HCT116 (cell line): Measurements from ENCODE around the gene NTSR2. TPM values are rescaled to one million over a fixed set of nuclear protein-coding genes. Genes with fewer than 3 reads are reported as not detected.

ENCODE experiments used
- ATAC-seq: fragments of 200-7000 bp; cut with Tn5 transposase; 2 replicates; pipeline ENCODE4 v1.9.1; 2020; ENCODE audit warnings: mild to moderate bottlenecking, moderate library complexity
- BruUV-seq: library from RNA; stranded (reverse); fragments of 400-500 nt; replicated peaks from 2 replicates; lab custom pipeline; 2021; lab: Mats Ljungman, UMichigan
- CTCF ChIA-PET: fragments of 300-600 bp; sonication (Branson Sonifier 250); formaldehyde crosslinking; loops from one replicate; lab custom pipeline; 2021; ENCODE audit warnings: antibody characterized with exemption; lab: Charles Lee
- POLR2A ChIA-PET: fragments of 300-600, 350-600 bp; sonication (Branson Sonifier 250); formaldehyde crosslinking; loops from one replicate; lab custom pipeline; 2021; ENCODE audit warnings: antibody characterized with exemption; lab: Charles Lee
- RAD21 ChIA-PET, 2 experiments: fragments of 300-600 bp; sonication (Branson Sonifier 250); formaldehyde crosslinking; loops; one replicate each; lab custom pipeline; 2023; ENCODE audit warnings: low total read pairs in 2 of 2; ENCODE audit not compliant: uncharacterized antibody in 2 of 2, unreplicated experiment in 2 of 2, low non-redundant PET in 1 of 2; lab: Charles Lee
- DNase-seq: peaks from one replicate; pipeline ENCODE4 v3.0.0-alpha.2; 2010; ENCODE audit warnings: low read depth, low spot score
- H2AFZ ChIP-seq: fragments of 200-600 bp; shearing (Covaris generic), sonication (generic); 2 replicates; pipeline ENCODE4 v1.6.1; 2017; ENCODE audit warnings: low read depth, mixed run types, mixed read lengths, antibody characterized with exemption, low read length; ENCODE audit not compliant: poor library complexity, severe bottlenecking
- H3K27ac ChIP-seq: 2 replicates; pipeline ENCODE4 v1.5.1; 2012; ENCODE audit warnings: low read depth, low read length
- H3K27me3 ChIP-seq: fragments of 200-600 bp; sonication (generic); 2 replicates; pipeline ENCODE4 v1.6.1; 2016; ENCODE audit warnings: mixed run types, low read length, mixed read lengths; ENCODE audit not compliant: insufficient read depth
- H3K36me3 ChIP-seq, 2 experiments: fragments of 200-500 bp in 1 of 2; fragments of 200-600 bp in 1 of 2; sonication (Bioruptor generic) in 1 of 2; sonication (generic) in 1 of 2; 2 replicates each; pipeline versions ENCODE4 v1.5.1 to v1.6.1; 2014 to 2016; ENCODE audit warnings: low read length in 2 of 2, inconsistent platforms in 1 of 2, mixed read lengths in 1 of 2, mixed run types in 1 of 2; ENCODE audit not compliant: insufficient read depth in 2 of 2, control insufficient read depth in 1 of 2
- H3K4me1 ChIP-seq, 2 experiments: fragments of 200-600 bp in 1 of 2; sonication (generic) in 1 of 2; 2 replicates each; pipeline versions ENCODE4 v1.5.1 to v1.6.1; 2012 to 2017; ENCODE audit warnings: low read length in 2 of 2, inconsistent platforms in 1 of 2, mild to moderate bottlenecking in 1 of 2, mixed read lengths in 1 of 2, mixed run types in 1 of 2, moderate library complexity in 1 of 2; ENCODE audit not compliant: insufficient read depth in 2 of 2, control insufficient read depth in 1 of 2
- H3K4me2 ChIP-seq: fragments of 200-600 bp; sonication (generic); 2 replicates; pipeline ENCODE4 v1.6.1; 2017; ENCODE audit warnings: mixed run types, low read length, mixed read lengths
- H3K4me3 ChIP-seq, 2 experiments: fragments of 200-600 bp in 1 of 2; sonication (generic) in 1 of 2; replicated peaks in 1 of 2; 2 replicates each; pipeline ENCODE4 v1.5.1; 2011 to 2016; ENCODE audit warnings: low read length in 2 of 2, control low read depth in 1 of 2, low read depth in 1 of 2, mild to moderate bottlenecking in 1 of 2, mixed read lengths in 1 of 2, mixed run types in 1 of 2
- H3K79me2 ChIP-seq: fragments of 200-600 bp; sonication (generic); 2 replicates; pipeline ENCODE4 v1.6.1; 2017; ENCODE audit warnings: mild to moderate bottlenecking, mixed run types, low read length, moderate library complexity, mixed read lengths; ENCODE audit not compliant: insufficient read depth
- H3K9ac ChIP-seq: fragments of 200-600 bp; sonication (generic); 2 replicates; pipeline ENCODE4 v1.6.1; 2016; ENCODE audit warnings: low read length, mixed read lengths
- H3K9me2 ChIP-seq: fragments of 200-600 bp; sonication (generic), shearing (Covaris generic); 2 replicates; pipeline ENCODE4 v1.6.1; 2017; ENCODE audit warnings: mixed run types, mild to moderate bottlenecking, moderate library complexity; ENCODE audit not compliant: insufficient read depth
- H3K9me3 ChIP-seq, 2 experiments: fragments of 200-500 bp in 1 of 2; fragments of 200-600 bp in 1 of 2; sonication (Bioruptor generic) in 1 of 2; sonication (generic) in 1 of 2; 2 replicates each; pipeline ENCODE4 v1.6.1; 2014 to 2017; ENCODE audit warnings: low read length in 2 of 2, mixed read lengths in 2 of 2, inconsistent platforms in 1 of 2, low read depth in 1 of 2, mild to moderate bottlenecking in 1 of 2, mixed run types in 1 of 2, moderate library complexity in 1 of 2; ENCODE audit not compliant: control insufficient read depth in 1 of 2, insufficient read depth in 1 of 2
- H4K20me1 ChIP-seq: fragments of 200-600 bp; sonication (generic), shearing (Covaris generic); 2 replicates; pipeline ENCODE4 v1.6.1; 2017; ENCODE audit warnings: mixed run types, mild to moderate bottlenecking, moderate library complexity; ENCODE audit not compliant: insufficient read depth
- EGR1 ChIP-seq: IDR thresholded peaks from 2 replicates; pipeline ENCODE4 v1.6.1; 2012; ENCODE audit warnings: low read depth
- EZH2 ChIP-seq: fragments of 200-600 bp; sonication (generic); IDR thresholded peaks from 2 replicates; pipeline ENCODE4 v1.6.1; 2017; ENCODE audit warnings: antibody characterized with exemption, mixed run types
- FOSL1 ChIP-seq: IDR thresholded peaks from 2 replicates; pipeline ENCODE4 v1.6.1; 2012; ENCODE audit warnings: low read depth
- POLR2A ChIP-seq: IDR thresholded peaks from 2 replicates; pipeline ENCODE4 v1.7.0; 2011; ENCODE audit warnings: borderline replicate concordance; ENCODE audit not compliant: insufficient read depth, insufficient read length; ENCODE audit errors: extremely low read depth
- POLR2AphosphoS5 ChIP-seq: IDR thresholded peaks from 2 replicates; pipeline ENCODE4 v1.6.1; 2011; ENCODE audit warnings: mild to moderate bottlenecking, low read depth, low read length, moderate library complexity
- RAD21 ChIP-seq: IDR thresholded peaks from 2 replicates; pipeline ENCODE4 v1.6.1; 2012; ENCODE audit warnings: low read depth, mild to moderate bottlenecking
- REST ChIP-seq: IDR thresholded peaks from 2 replicates; pipeline ENCODE4 v1.6.1; 2012; ENCODE audit warnings: low read depth
- SRF ChIP-seq: IDR thresholded peaks from 2 replicates; pipeline ENCODE4 v1.6.1; 2012; ENCODE audit warnings: low read depth
- TCF7L2 ChIP-seq: IDR thresholded peaks from 2 replicates; pipeline ENCODE4 v1.7.0; 2011; ENCODE audit warnings: borderline replicate concordance, inconsistent platforms; ENCODE audit not compliant: insufficient read depth, insufficient read length; ENCODE audit errors: extremely low read depth
- YY1 ChIP-seq: IDR thresholded peaks from 2 replicates; pipeline ENCODE4 v1.6.1; 2011; ENCODE audit warnings: low read length, low read depth, moderate library complexity, mild to moderate bottlenecking; ENCODE audit not compliant: insufficient replicate concordance; ENCODE audit errors: extremely low read depth
- intact Hi-C: fragments of 100-400 bp; cut with micrococcal nuclease; formaldehyde crosslinking; loops from 2 replicates; pipeline ENCODE4 v1.10.0; 2022
- total RNA-seq: library from RNA; stranded (reverse); gene quantifications from one replicate; pipeline ENCODE4 v1.2.1, GENCODE V29; 2021; ENCODE audit not compliant: unreplicated experiment

The NTSR2 gene
- total RNA-seq, 1 experiment from 2014 or later, result not detected

GRCh38 chr2:11625671-11626070, 44.3 kb downstream of the NTSR2 start:
- ChIA-PET POLR2A (no interaction called here), RAD21 (no interaction called here), CTCF (no interaction called here)
- no peaks in the 10 kb centered on the region for H4K20me1 ChIP-seq
- intact Hi-C loops, result no loop called here
- no peaks in the 10 kb centered on the region for H3K4me1 ChIP-seq
- no peaks in the 10 kb centered on the region for H3K36me3 ChIP-seq
- H2AFZ ChIP-seq, result no peak overlapping the region
- no peaks in the 10 kb centered on the region for H3K9me2 ChIP-seq
- BruUV-seq, result no TSS peak
- no peak for TF ChIP-seq YY1
- no peak overlapping the region for H3K4me2 ChIP-seq
- no peak overlapping the region for H3K4me3 ChIP-seq
- no peak for ATAC-seq
- H3K27ac ChIP-seq, result no peak overlapping the region
- no peaks in the 10 kb centered on the region for H3K9me3 ChIP-seq
- H3K27me3 ChIP-seq, result no peaks in the 10 kb centered on the region
- no peak overlapping the region for H3K9ac ChIP-seq
- DNase-seq, result no peak
- H3K79me2 ChIP-seq, result no peaks in the 10 kb centered on the region

GRCh38 chr2:11624893-11625292, 45.1 kb downstream of the NTSR2 start:
- Histone ChIP-seq H3K27me3 (no peaks in the 10 kb centered on the region), H3K79me2 (no peaks in the 10 kb centered on the region), H3K4me2 (no peak overlapping the region), H3K9me2 (no peaks in the 10 kb centered on the region), H2AFZ (no peak overlapping the region), H3K4me1 (no peaks in the 10 kb centered on the region), H3K9ac (no peak overlapping the region), H3K36me3 (no peaks in the 10 kb centered on the region), H3K9me3 (no peaks in the 10 kb centered on the region), H3K27ac (no peak overlapping the region), H3K4me3 (no peak overlapping the region), H4K20me1 (no peaks in the 10 kb centered on the region)
- RAD21 ChIA-PET, result no interaction called here
- ATAC-seq, result no peak
- TF ChIP-seq EZH2 (no peak), EGR1 (no peak), FOSL1 (no peak), SRF (no peak), POLR2A (no peak), REST (no peak), TCF7L2 (no peak), POLR2AphosphoS5 (no peak), RAD21 (no peak)
- POLR2A ChIA-PET, result no interaction called here
- intact Hi-C loops, result no loop called here
- CTCF ChIA-PET, result no interaction called here
- no peak for DNase-seq
- BruUV-seq, result no TSS peak
